Osteocyte (in vitro differentiated cells): ENCODE measurements around the gene ZDHHC14. TPM values are rescaled to one million over a fixed set of nuclear protein-coding genes. Genes with fewer than 3 reads are reported as not detected.
"Not testable (repeated sequence)": the region's sequence is repeated elsewhere in the genome, so short reads cannot be mapped to it uniquely, and the experiment has no call there.

Experiments used
- DNase-seq: peaks from one replicate; pipeline ENCODE4 v3.0.0; 2021; ENCODE audit warnings: mixed read lengths; ENCODE audit not compliant: unreplicated experiment; ENCODE audit errors: extremely low spot score
- H3K27ac Mint-ChIP-seq: one replicate; pipeline ENCODE4 v1.8.0; 2021; ENCODE audit warnings: mild to moderate bottlenecking, mixed read lengths; ENCODE audit not compliant: unreplicated experiment
- H3K27me3 Mint-ChIP-seq: one replicate; pipeline ENCODE4 v1.8.0; 2021; ENCODE audit warnings: mixed read lengths; ENCODE audit not compliant: unreplicated experiment
- H3K36me3 Mint-ChIP-seq: one replicate; pipeline ENCODE4 v1.8.0; 2021; ENCODE audit warnings: mixed read lengths; ENCODE audit not compliant: unreplicated experiment
- H3K4me1 Mint-ChIP-seq: one replicate; pipeline ENCODE4 v1.8.0; 2021; ENCODE audit warnings: mixed read lengths; ENCODE audit not compliant: unreplicated experiment
- H3K4me3 Mint-ChIP-seq: one replicate; pipeline ENCODE4 v1.8.0; 2021; ENCODE audit warnings: mild to moderate bottlenecking, moderate library complexity, mixed read lengths; ENCODE audit not compliant: unreplicated experiment
- H3K9me3 Mint-ChIP-seq: one replicate; pipeline ENCODE4 v1.8.0; 2021; ENCODE audit warnings: mixed read lengths; ENCODE audit not compliant: unreplicated experiment
- CTCF ChIP-seq: fragments of 200-600 bp; sonication (generic); IDR thresholded peaks from 2 replicates; pipeline ENCODE4 v1.5.0; 2021; ENCODE audit warnings: antibody characterized with exemption, mild to moderate bottlenecking, moderate library complexity
- total RNA-seq: library from RNA; stranded (reverse); gene quantifications from 2 replicates; pipeline ENCODE4 v1.2.1, GENCODE V29; 2021

The ZDHHC14 gene
- total RNA-seq, 1 donor from 2014 or later: 9.1 TPM

GRCh38 chr6:157461000-157461915 lies 80.3 kb downstream of the ZDHHC14 start:
- H3K36me3 Mint-ChIP-seq: no peaks in the 10 kb centered on the region
- H3K27me3 Mint-ChIP-seq: no peaks in the 10 kb centered on the region
- no peak overlapping the region for H3K4me3 Mint-ChIP-seq
- DNase-seq: no peak
- no peaks in the 10 kb centered on the region for H3K9me3 Mint-ChIP-seq
- H3K27ac Mint-ChIP-seq: no peak overlapping the region
- H3K4me1 Mint-ChIP-seq: peaks cover 16% of the 10 kb centered on the region
- TF ChIP-seq CTCF: no peak

- H3K4me1 Mint-ChIP-seq: peaks cover 13% of the 10 kb centered on the region
- H3K27ac Mint-ChIP-seq: no peak overlapping the region
- H3K9me3 Mint-ChIP-seq: no peaks in the 10 kb centered on the region
- H3K4me3 Mint-ChIP-seq: no peak overlapping the region
- no peak for TF ChIP-seq CTCF
- H3K36me3 Mint-ChIP-seq: no peaks in the 10 kb centered on the region
- DNase-seq: no peak
- no peaks in the 10 kb centered on the region for H3K27me3 Mint-ChIP-seq
These were observed 82.2 kb downstream of the ZDHHC14 start for GRCh38 chr6:157462956-157463742.

GRCh38 chr6:157463743-157464135 lies 82.7 kb downstream of the ZDHHC14 start:
- not testable (repeated sequence) for H3K4me3 Mint-ChIP-seq, H3K27ac Mint-ChIP-seq, H3K9me3 Mint-ChIP-seq, H3K36me3 Mint-ChIP-seq, H3K27me3 Mint-ChIP-seq, DNase-seq
- H3K4me1 Mint-ChIP-seq: peaks cover 13% of the 10 kb centered on the region

GRCh38 chr6:157464653-157465535 lies 83.9 kb downstream of the ZDHHC14 start:
- no peaks in the 10 kb centered on the region for H3K9me3 Mint-ChIP-seq
- no peaks in the 10 kb centered on the region for H3K27me3 Mint-ChIP-seq

More at GRCh38 chr6:157464653-157465535, 83.9 kb downstream of the ZDHHC14 start:
- H3K4me1 Mint-ChIP-seq: peaks cover 11% of the 10 kb centered on the region
- no peak for TF ChIP-seq CTCF
- peaks cover 2% of the 10 kb centered on the region for H3K36me3 Mint-ChIP-seq
- no peak overlapping the region for H3K27ac Mint-ChIP-seq
- no peak overlapping the region for H3K4me3 Mint-ChIP-seq
- DNase-seq: peak; percentile 68
